ACC112 (cell line): ENCODE data around the gene ONECUT3.

Source experiments
- H2AFZ ChIP-seq: fragments of 200-600 bp; sonication (generic); one replicate; pipeline ENCODE4 v1.6.0; 2017; ENCODE audit warnings: antibody characterized with exemption, low read length; ENCODE audit not compliant: unreplicated experiment
- H3K27ac ChIP-seq: fragments of 200-600 bp; sonication (generic); 2 replicates; pipeline ENCODE4 v1.5.1; 2014; ENCODE audit warnings: low read depth, mild to moderate bottlenecking, antibody characterized with exemption, low read length, moderate library complexity
- H3K27me3 ChIP-seq: fragments of 200-600 bp; sonication (generic); 2 replicates; pipeline ENCODE4 v1.6.1; 2014; ENCODE audit warnings: mild to moderate bottlenecking, antibody characterized with exemption, low read length, moderate library complexity, mixed read lengths; ENCODE audit not compliant: insufficient read depth
- H3K36me3 ChIP-seq: fragments of 200-600 bp; sonication (generic); 2 replicates; pipeline ENCODE4 v1.6.1; 2016; ENCODE audit warnings: mild to moderate bottlenecking, antibody characterized with exemption, low read length, moderate library complexity, mixed read lengths; ENCODE audit not compliant: insufficient read depth
- H3K4me1 ChIP-seq: fragments of 200-600 bp; sonication (generic); one replicate; pipeline ENCODE4 v1.6.1; 2016; ENCODE audit warnings: low read length, mixed read lengths; ENCODE audit not compliant: insufficient read depth, unreplicated experiment, control insufficient read depth
- H3K4me3 ChIP-seq: fragments of 200-600 bp; sonication (generic); 2 replicates; pipeline ENCODE4 v1.5.1; 2014; ENCODE audit warnings: mild to moderate bottlenecking, low read depth, low read length
- H3K79me2 ChIP-seq: fragments of 200-600 bp; sonication (generic); one replicate; pipeline ENCODE4 v1.6.0; 2016; ENCODE audit warnings: low read length; ENCODE audit not compliant: control insufficient read depth, unreplicated experiment, insufficient read depth

The ONECUT3 gene

DNA sequence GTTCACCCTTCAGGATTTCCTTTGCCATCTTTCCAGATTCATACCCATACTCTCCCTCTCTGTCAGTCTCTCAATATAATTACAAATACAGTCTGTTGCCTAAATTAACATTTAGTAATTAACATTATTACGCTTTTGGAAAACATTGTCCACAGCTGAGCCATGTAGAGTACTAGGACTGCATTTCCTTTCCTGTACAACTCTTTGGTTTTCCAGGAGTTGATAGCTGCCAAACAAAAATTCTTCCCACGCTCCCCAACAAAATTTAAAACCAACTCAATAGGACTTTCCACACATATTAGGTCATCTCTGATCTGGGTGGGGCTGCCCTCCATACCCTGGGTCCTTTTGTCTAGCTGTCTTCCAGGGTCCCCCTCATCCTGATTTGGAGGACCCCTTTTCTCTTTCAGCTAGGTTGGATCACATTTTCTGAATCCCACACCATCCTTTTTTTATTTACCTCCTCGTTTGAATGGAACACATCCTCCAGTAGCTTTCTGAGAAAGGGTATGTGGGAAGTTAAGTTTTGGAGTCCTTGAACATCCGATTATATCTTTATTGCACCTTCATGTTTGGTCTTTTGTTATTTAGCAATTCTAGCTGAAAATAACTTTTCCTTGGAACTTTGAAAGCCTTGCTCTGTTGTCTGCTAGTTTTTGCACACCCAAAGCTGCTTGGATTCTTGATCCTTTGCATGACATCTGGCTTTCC is 17.7 kb downstream of the ONECUT3 start:
- Histone ChIP-seq H3K79me2 (no peaks in the 10 kb centered on the region), H3K36me3 (no peaks in the 10 kb centered on the region), H3K27me3 (peaks cover 48% of the 10 kb centered on the region), H3K27ac (no peak overlapping the region), H3K4me1 (no peaks in the 10 kb centered on the region), H3K4me3 (no peak overlapping the region), H2AFZ (no peak overlapping the region)

DNA sequence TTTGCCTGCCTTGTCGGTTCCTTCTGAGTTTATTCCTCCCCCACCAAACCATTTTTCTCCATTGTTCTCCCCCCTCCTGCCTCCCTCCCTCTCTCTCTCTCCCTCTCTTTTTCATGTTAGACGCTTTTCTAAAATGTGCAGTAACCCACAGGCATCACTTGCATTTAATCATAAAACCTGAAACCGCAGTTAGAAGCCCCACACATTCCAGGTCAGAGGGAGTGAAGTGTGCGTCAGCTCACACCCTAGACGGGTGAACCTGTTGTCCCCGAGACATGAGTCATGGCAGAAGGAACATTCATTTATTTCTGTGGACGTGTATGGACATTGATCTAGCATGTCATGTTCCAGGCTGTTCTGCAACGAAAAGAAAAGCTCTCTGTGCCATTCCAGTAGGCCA is 19.9 kb downstream of the ONECUT3 start:
- no peaks in the 10 kb centered on the region for H3K36me3 ChIP-seq
- H3K27ac ChIP-seq, result no peak overlapping the region
- H3K4me1 ChIP-seq, result no peaks in the 10 kb centered on the region
- H3K79me2 ChIP-seq, result no peaks in the 10 kb centered on the region
- peaks cover 52% of the 10 kb centered on the region for H3K27me3 ChIP-seq
- no peak overlapping the region for H2AFZ ChIP-seq
- no peak overlapping the region for H3K4me3 ChIP-seq

DNA sequence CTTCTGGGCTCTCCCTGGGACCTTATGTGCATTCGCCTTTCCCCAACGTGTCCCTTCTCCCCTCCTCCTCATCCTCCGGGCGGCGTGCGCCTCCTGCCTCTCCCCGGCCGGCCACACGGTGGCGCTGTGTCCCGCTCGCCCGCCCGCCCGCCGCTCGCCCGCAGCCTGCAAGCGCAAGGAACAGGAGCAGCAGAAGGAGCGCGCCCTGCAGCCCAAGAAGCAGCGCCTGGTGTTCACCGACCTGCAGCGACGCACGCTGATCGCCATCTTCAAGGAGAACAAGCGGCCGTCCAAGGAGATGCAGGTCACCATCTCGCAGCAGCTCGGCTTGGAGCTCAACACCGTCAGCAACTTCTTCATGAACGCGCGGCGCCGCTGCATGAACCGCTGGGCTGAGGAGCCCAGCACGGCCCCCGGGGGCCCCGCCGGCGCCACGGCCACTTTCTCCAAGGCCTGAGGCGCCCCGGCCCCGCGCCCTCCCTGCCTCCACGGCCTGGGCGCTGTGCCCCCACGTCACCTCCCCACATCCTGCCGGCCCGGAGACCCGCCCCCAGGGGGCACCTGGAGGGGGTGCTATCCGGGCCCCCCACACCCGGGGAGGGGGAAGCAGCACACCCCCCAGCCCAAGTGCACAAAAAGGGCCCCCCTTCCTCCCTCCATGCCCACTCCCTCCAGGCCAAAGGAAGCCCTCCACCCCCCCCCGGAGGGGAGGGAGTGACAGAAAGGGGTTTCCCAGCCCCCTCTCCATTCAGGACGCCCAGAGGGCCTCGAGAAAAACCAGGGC is 21.9 kb downstream of the ONECUT3 start:
- no peaks in the 10 kb centered on the region for H3K79me2 ChIP-seq
- no peak overlapping the region for H2AFZ ChIP-seq
- H3K4me1 ChIP-seq, result no peaks in the 10 kb centered on the region
- H3K27me3 ChIP-seq, result peaks cover 62% of the 10 kb centered on the region
- H3K4me3 ChIP-seq, result no peak overlapping the region
- H3K36me3 ChIP-seq, result no peaks in the 10 kb centered on the region
- H3K27ac ChIP-seq, result no peak overlapping the region

DNA sequence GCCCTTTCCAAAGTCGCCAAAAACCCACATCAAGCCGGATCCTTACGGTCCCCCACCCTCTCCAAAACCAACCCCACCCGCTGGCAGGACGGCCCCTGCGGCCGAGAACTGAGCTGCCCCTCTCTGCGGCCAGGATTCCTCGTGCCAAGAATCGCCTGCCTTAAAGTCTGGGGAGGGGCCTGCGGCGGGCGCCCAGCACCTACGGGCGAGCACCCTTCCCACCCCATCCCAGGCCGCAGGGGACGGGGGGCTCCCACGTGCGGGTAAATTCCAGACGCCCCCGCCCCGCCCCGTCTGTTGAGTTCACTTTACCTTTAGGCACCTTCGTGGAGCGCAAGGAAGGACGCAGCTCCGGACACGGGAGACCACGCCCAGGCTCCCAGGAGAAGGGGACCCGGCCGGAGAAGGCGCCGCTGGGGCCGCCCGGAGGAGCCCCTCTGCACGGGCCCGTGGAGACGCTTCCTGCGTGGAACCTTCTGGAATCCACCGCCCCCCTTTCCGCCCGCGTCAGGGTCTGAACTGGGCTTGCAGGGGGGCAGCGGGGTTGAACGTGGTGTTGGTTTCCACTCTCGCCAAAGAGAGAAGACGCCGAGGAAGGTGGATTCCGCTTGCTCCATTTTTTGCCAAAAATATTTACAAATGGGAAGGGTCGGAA is 22.8 kb downstream of the ONECUT3 start:
- Histone ChIP-seq H2AFZ (no peak overlapping the region), H3K4me1 (no peaks in the 10 kb centered on the region), H3K36me3 (no peaks in the 10 kb centered on the region), H3K4me3 (no peak overlapping the region), H3K27me3 (peaks cover 59% of the 10 kb centered on the region), H3K79me2 (no peaks in the 10 kb centered on the region), H3K27ac (no peak overlapping the region)

DNA sequence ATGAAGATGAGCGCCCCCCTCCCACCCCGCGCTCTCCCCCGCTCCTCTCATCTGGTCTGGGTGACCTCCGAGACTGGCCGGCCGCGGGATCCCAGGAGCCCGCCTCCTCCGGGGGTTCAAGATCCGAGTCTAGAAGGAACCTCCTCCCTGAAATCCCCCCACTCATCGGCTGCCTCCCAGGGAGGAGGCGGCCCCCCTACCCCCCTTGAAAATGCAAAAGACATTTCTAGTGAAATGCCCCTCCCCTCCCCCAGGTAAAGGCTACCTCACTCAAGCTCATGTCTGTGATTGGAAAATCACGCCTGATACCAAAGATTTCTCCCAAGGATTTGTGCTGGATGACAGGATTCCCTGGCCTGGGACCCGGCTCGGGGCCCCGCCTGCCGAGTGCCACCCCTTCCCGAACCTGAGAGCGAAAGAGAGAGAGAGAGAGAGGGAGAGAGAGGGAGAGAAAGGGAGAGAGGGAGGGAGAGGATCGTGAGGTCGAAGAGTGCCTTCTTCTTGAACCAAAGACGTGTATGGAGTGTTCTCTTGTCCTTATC is 23.4 kb downstream of the ONECUT3 start:
- Histone ChIP-seq H3K79me2 (no peaks in the 10 kb centered on the region), H2AFZ (no peak overlapping the region), H3K27me3 (peaks cover 59% of the 10 kb centered on the region), H3K27ac (no peak overlapping the region), H3K4me3 (no peak overlapping the region), H3K4me1 (no peaks in the 10 kb centered on the region), H3K36me3 (no peaks in the 10 kb centered on the region)

DNA sequence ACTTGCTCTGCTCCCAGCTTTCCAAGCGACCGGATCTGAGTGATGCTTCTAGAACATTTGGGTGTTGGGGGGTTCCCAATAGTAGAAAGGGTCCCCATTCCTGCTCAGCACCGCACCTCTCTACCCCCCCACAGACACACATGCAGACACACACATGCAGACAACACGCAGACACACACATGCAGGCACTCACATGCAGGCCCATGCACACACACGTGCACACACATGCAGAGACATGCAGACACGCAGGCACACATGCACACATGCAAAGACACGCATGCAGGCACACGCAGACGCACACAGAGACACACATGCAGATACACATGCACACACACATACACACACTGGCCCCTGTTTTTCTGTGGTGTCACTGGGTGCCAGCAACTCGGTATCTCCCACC is 23.8 kb downstream of the ONECUT3 start:
- peaks cover 59% of the 10 kb centered on the region for H3K27me3 ChIP-seq
- H2AFZ ChIP-seq, result no peak overlapping the region
- H3K4me1 ChIP-seq, result no peaks in the 10 kb centered on the region

DNA sequence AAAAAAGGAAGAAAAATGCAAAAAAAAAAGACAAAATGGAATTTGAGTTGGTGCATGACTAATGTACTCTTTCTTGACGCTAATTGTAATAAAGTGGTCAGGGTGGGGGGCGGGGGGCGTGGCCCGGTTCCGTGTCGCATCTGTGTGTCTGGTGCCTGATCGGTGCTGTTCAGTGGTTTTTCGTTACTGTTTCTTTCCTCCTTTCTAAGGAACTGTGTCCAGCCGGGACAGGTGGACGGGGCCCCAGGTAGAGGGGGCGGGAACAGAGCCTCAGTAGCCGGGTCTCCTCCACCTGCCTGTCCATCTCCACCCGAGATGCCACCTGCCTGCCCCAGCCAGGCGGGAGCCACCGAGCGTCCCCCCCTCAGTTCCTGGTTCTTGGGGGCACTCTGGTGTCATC is 26.3 kb downstream of the ONECUT3 start:
- Histone ChIP-seq H3K36me3 (no peaks in the 10 kb centered on the region), H3K79me2 (no peaks in the 10 kb centered on the region), H2AFZ (no peak overlapping the region), H3K27ac (no peak overlapping the region), H3K4me1 (no peaks in the 10 kb centered on the region), H3K4me3 (no peak overlapping the region), H3K27me3 (peaks cover 52% of the 10 kb centered on the region)

More for the DNA sequence above, 23.8 kb downstream of the ONECUT3 start:
- Histone ChIP-seq H3K79me2 (no peaks in the 10 kb centered on the region), H3K36me3 (no peaks in the 10 kb centered on the region), H3K27ac (no peak overlapping the region), H3K4me3 (no peak overlapping the region)

DNA sequence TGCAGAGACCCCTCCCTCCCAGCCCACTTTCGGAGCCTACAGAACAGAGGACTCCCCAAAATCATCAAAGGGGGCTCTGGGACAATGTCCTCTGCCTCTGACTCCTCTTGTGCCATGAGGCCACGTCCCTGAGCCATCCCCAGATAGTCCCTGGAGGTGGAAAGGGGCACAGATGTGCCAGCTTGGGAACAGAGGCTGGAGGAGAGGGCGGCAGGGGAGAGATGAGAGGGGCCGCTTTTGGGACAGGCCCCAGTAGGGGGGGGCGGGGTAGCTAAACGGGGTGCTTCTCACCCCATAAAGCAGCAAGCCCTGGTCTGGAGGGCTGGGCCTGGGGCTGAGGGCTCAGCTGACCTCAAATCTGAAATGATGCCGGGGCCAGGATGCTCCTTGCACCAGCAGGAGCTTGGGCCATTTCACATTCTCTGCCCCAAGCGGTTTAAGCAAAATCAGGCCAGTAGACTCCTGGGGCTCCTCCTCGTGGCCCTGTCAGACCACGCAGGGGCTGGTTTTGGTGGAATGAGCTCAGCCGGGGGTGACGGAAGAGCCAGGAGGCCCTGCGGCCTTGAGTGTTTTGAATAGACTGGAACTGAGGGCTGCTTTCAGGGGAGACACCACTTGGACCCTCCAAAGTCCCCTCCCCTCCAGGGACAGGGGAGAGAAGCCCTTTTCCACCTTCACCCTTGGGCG is 27.1 kb downstream of the ONECUT3 start:
- no peak overlapping the region for H2AFZ ChIP-seq
- no peaks in the 10 kb centered on the region for H3K79me2 ChIP-seq
- H3K27ac ChIP-seq, result no peak overlapping the region
- no peak overlapping the region for H3K4me3 ChIP-seq
- H3K4me1 ChIP-seq, result no peaks in the 10 kb centered on the region
- H3K27me3 ChIP-seq, result peaks cover 44% of the 10 kb centered on the region
- no peaks in the 10 kb centered on the region for H3K36me3 ChIP-seq

DNA sequence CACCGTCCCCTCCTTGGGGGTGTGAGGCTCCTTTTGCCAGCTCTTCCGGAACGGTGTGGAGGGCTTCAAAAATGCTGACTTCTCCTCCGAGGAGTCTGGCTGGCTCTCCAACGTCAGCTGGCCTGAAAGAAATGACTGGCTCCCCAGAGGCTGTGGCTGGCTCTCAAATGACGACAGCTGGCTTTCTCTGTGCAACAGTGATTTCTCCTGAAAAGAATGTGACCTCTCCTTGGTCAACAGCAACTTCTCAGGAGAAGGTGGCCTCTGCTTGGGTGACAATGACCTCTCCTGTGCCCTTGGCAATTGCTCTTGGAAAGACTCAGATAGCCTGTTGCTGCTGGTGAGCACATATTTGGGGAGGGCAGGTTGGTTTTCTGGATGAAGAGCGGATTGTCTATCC is 29.2 kb downstream of the ONECUT3 start:
- Histone ChIP-seq H3K4me3 (no peak overlapping the region), H3K4me1 (no peaks in the 10 kb centered on the region), H3K36me3 (no peaks in the 10 kb centered on the region), H3K27ac (no peak overlapping the region), H2AFZ (no peak overlapping the region), H3K79me2 (no peaks in the 10 kb centered on the region), H3K27me3 (peaks cover 23% of the 10 kb centered on the region)

DNA sequence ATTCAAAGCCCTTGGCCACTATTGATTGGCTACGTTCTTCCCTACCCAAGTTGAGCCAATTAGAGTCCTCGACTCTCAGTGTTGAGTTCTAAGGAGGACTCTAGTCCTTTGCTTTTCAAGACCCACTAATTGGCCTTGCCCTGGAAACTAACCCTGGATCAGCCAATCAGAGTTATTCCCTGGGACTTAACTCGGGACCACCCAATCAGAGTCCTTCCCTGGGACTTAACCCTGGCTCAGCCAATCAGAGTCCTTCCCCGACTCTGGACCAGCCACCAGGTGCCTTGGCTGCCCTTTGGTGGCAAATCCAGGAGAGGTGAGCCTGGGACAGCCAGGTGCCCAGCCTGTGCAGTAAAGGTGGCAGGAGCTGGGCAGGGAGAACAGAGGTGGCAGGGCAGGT is 30.0 kb downstream of the ONECUT3 start:
- H3K27ac ChIP-seq, result no peak overlapping the region
- H3K4me1 ChIP-seq, result no peaks in the 10 kb centered on the region
- H3K79me2 ChIP-seq, result no peaks in the 10 kb centered on the region
- no peaks in the 10 kb centered on the region for H3K36me3 ChIP-seq
- peaks cover 19% of the 10 kb centered on the region for H3K27me3 ChIP-seq
- no peak overlapping the region for H2AFZ ChIP-seq
- no peak overlapping the region for H3K4me3 ChIP-seq
